Brain microvascular endothelial cell (primary cell): ENCODE data around the gene SLC32A1.

Source experiments
- DNase-seq: peaks from one replicate; pipeline ENCODE4 v3.0.0-alpha.2; 2020
- H3K27ac ChIP-seq: fragments of 250-450 bp; sonication (Bioruptor Pico); 2 replicates; pipeline ENCODE4 v1.5.1; 2020; ENCODE audit warnings: mild to moderate bottlenecking, moderate library complexity
- H3K27me3 ChIP-seq: fragments of 250-450 bp; sonication (Bioruptor Pico); replicated peaks from 2 replicates; pipeline ENCODE4 v1.5.1; 2020; ENCODE audit warnings: mild to moderate bottlenecking
- H3K36me3 ChIP-seq: fragments of 250-450 bp; sonication (Bioruptor Pico); replicated peaks from 2 replicates; pipeline ENCODE4 v1.5.1; 2020; ENCODE audit warnings: mild to moderate bottlenecking
- H3K4me3 ChIP-seq: 2 replicates; pipeline ENCODE4 v1.5.1; 2011; ENCODE audit warnings: low read depth, mild to moderate bottlenecking, control low read depth, low read length, moderate library complexity
- CTCF ChIP-seq: IDR thresholded peaks from 2 replicates; pipeline ENCODE4 v1.5.1; 2011; ENCODE audit warnings: low read depth, mild to moderate bottlenecking, moderate library complexity, low read length, control low read depth, inconsistent platforms; ENCODE audit errors: missing control alignments
- in situ Hi-C: cut with HindIII; loops from 2 replicates; pipeline ENCODE4 v1.10.0; 2017; ENCODE audit warnings: low sequenced_read_pairs, low pct_ligation_motif_present

The SLC32A1 gene

GRCh38 chr20:38685853-38686473 is 38.3 kb upstream of the SLC32A1 start:
- Histone ChIP-seq H3K36me3 (no peaks in the 10 kb centered on the region), H3K27me3 (no peaks in the 10 kb centered on the region), H3K4me3 (no peak overlapping the region), H3K27ac (no peak overlapping the region)
- TF ChIP-seq CTCF = no peak
- peak; percentile 51 for DNase-seq
- in situ Hi-C loops = no loop called here

- H3K27me3 ChIP-seq = no peaks in the 10 kb centered on the region
- peak; percentile 71 for DNase-seq
- H3K27ac ChIP-seq = no peak overlapping the region
- in situ Hi-C loops = no loop called here
- TF ChIP-seq CTCF = no peak
- H3K4me3 ChIP-seq = no peak overlapping the region
- no peaks in the 10 kb centered on the region for H3K36me3 ChIP-seq
Measured at GRCh38 chr20:38692436-38693411, 31.6 kb upstream of the SLC32A1 start.

GRCh38 chr20:38697306-38697705 is 27.0 kb upstream of the SLC32A1 start:
- no peak for DNase-seq
- no peak overlapping the region for H3K27ac ChIP-seq
- TF ChIP-seq CTCF = no peak
- in situ Hi-C loops = no loop called here
- H3K27me3 ChIP-seq = peaks cover 2% of the 10 kb centered on the region
- no peaks in the 10 kb centered on the region for H3K36me3 ChIP-seq
- no peak overlapping the region for H3K4me3 ChIP-seq

- no peak for TF ChIP-seq CTCF
- no peak overlapping the region for H3K27ac ChIP-seq
- in situ Hi-C loops = no loop called here
- DNase-seq = no peak
- H3K27me3 ChIP-seq = peaks cover 3% of the 10 kb centered on the region
- no peak overlapping the region for H3K4me3 ChIP-seq
- no peaks in the 10 kb centered on the region for H3K36me3 ChIP-seq
Measured at GRCh38 chr20:38698541-38698940, 25.7 kb upstream of the SLC32A1 start.

GRCh38 chr20:38700141-38700540 is 24.1 kb upstream of the SLC32A1 start:
- in situ Hi-C loops = no loop called here
- no peaks in the 10 kb centered on the region for H3K36me3 ChIP-seq
- TF ChIP-seq CTCF = no peak
- peaks cover 3% of the 10 kb centered on the region for H3K27me3 ChIP-seq
- no peak for DNase-seq
- no peak overlapping the region for H3K27ac ChIP-seq
- H3K4me3 ChIP-seq = no peak overlapping the region
